CD1c-positive myeloid dendritic cell (primary cell): ENCODE measurements around the gene MEMO1.
A peak's percentile ranks its signal among the peaks of the same experiment; 100 is the strongest.
"Not testable (repeated sequence)": the region's sequence is repeated elsewhere in the genome, so short reads cannot be mapped to it uniquely, and the experiment has no call there.

ENCODE experiments used
- DNase-seq: peaks from one replicate; pipeline ENCODE4 v3.0.0-alpha.2; 2016; ENCODE audit errors: extremely low spot score

The MEMO1 gene

GRCh38 chr2:31957354-31958139 is 53.3 kb downstream of the MEMO1 start:
- DNase-seq, result peak; percentile 41

DNA sequence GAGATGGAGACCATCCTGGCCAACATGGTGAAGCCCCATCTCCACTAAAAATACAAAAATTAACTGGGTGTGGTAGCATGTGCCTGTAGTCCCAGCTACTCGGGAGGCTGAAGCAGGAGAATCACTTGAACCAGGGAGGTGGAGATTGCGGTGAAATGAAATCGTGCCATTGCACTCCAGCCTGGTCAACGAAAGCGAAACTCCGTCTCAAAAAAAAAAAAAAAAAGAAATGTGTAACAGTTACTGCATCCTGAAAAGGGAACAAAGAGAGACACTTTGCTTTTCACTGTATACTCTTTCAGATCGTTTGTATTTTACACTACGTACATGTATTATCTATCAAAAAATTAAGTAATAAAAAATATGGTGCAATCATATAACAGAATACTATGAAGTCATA is 53.9 kb downstream of the MEMO1 start:
- peak; percentile 58 for DNase-seq

GRCh38 chr2:31956312-31956711 is 54.5 kb downstream of the MEMO1 start:
- DNase-seq, result peak; percentile 2

- DNase-seq, result not testable (repeated sequence)
These were observed 57.7 kb downstream of the MEMO1 start for GRCh38 chr2:31953095-31953494.

DNA sequence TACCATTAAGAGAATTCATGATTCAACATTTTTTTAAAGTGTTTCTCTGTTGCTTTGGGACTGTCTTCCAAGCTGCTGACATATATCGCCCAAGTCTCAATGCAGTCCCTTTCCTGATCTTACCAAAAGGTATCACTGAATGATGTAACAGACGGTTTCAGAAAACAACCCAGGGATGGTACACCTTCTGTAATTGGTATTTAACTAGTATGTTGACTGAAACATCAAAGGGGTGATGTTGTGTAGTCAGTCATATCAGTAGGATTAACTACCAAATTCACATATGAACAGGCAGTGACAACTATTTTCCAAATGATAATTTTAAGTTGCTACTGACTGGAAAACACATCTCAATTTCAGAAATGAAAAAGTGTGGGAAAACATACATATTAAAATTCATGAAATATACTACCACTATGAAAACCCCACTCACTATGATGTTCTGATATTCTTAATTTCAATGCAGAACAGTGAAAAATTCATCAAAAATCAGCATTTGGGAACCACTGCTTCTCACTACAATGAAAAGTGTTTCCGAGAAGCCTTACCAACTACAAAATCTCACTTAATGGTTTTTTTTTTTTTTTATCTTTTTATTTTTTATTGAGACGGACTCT is 59.8 kb downstream of the MEMO1 start:
- DNase-seq, result no peak

DNA sequence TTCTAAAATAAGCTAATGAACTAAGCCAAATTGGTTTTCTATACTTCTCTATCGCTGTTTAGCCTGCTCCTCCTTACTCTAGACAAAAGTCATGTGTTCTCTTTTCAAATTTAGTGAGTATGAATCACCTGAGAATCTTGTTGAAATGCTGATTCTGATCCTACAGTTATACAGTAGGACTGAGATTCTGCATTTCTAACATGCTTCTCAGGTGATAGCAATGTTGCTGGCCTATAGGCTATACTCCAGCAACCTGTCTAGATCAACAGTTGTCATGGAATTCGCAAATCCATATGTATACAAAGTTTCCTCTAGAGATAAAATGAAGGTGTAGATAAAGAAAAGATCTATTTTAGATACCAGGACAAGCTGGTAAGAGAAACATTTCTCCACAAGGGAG is 62.9 kb downstream of the MEMO1 start:
- no peak for DNase-seq

DNA sequence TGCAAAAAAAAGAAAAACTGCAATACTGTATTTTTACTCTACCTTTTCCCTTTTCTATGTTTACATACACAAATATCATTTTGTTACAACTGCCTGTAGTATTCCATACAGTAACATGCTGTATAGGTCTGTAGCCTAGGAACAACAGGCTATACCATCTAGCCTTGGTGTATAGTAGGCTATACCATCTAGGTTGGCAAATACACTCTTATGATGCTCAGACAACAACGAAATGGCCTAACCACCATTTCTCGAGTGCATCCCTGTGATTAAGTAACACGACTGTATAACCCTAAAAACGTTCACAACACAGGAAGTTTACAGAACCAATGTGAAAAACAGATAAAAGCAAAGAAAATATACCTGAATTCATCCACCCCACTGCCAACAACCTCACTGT is 64.0 kb downstream of the MEMO1 start:
- DNase-seq, result no peak

DNA sequence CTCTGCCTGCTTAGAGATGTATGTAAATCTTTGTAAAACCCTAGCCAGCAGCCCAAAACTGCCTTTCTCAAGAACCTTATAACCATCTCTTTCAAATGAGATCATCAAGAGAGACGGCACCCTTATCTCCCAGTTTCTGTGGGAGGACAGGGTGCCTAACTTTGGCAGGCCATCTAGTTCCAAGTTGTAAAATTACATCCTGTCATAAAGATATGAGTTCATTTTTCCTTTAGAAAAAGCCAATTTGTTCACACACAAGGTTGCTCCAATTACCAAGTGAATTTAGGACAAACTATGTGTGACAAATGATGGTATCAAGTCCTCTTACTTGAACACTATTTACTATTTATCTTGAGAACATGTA is 65.3 kb downstream of the MEMO1 start:
- no peak for DNase-seq

DNA sequence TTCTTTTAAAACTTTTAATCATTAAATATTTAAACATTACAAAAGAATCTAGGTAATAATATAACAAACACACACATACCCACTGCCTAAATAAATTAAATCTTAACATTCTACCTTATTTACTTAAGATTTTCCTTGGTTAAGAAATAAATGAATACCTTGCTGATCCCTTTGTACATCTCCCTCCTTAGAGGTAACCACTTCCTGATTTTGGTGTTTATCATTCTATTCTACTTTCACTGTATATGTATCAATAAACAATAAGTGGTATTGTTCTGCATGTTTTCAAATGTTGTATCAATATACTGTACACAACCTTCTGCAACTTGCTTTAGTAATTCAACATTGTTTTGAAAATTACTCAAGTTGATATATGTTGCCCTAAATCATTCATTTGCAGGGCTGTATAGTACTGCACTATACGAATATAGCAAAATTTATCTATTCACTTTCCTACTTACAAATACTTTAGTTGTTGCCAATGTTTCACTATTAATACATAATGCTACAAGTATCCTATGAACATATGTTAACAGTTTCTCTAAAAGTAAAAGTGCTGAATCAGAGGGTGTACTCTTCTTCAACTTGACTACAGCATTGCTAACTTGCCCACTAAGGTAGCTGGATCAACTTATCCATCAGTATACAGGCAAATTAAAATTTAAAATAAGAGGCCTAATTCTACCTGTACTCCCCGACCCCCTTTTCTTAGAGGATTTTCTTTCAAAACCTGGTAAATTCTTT is 65.8 kb downstream of the MEMO1 start:
- no peak for DNase-seq

GRCh38 chr2:31943636-31944225 is 67.1 kb downstream of the MEMO1 start:
- no peak for DNase-seq

DNA sequence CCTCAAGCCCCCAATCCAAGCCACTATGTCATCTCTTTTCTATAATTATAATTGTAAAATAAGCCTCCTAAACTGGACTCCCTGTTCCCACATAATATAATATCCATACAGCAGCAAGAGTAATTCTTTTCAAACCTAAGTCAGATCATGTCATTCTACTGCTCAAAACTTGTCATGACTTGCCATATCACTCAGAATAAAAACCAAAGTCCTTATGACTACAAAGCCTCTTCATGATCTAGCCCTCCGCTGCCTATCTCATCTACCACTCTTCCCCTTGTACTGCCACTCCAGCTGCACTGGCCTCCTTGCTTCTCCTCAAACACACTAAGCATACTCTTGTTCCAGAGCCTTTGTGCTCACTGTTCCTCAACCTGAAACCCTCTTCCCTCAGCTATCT is 69.9 kb downstream of the MEMO1 start:
- DNase-seq, result no peak

- DNase-seq, result no peak
These were observed 73.1 kb downstream of the MEMO1 start for GRCh38 chr2:31937741-31938140.

DNA sequence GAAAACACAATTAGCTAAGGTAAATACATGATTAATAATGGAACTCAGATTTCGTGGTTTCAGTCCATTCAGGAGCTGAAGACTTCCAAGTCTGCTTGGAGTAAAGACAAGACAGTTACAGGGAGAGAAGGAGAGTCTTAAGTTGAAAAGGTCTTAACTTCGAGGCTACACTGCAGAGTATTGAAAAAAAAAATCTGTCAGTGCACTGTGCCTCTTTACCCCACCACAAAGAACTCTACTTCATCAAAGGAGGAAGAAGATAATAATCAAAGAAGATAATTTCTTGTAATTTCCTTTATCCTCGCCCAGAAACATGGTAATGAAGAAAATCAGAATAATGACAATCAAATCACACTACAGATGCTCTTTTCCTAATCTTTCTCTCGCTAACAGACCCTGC is 75.4 kb downstream of the MEMO1 start:
- no peak for DNase-seq

GRCh38 chr2:31933066-31933465 is 77.7 kb downstream of the MEMO1 start:
- DNase-seq, result no peak

GRCh38 chr2:31932589-31932988 is 78.2 kb downstream of the MEMO1 start:
- no peak for DNase-seq

- no peak for DNase-seq
These were observed 78.9 kb downstream of the MEMO1 start for GRCh38 chr2:31931916-31932315.

DNA sequence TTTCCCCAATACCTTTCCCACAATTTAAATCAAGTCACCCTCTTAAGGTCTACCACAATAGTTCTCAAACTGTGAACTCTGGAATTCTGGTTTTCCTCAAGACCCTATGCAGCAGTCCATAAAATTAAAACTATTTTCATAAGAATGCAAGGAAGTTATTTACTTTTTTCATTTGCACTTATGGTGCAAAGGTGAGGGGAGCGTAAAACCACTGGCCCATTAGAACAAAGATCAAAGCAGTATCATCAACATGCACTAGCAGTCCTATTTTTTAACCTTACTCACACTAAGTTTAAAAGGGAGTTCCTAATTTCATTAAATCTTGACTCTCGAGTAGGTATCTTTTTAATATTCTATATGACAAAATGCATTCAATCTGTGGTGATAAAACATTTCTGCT is 85.3 kb downstream of the MEMO1 start:
- no peak for DNase-seq

DNA sequence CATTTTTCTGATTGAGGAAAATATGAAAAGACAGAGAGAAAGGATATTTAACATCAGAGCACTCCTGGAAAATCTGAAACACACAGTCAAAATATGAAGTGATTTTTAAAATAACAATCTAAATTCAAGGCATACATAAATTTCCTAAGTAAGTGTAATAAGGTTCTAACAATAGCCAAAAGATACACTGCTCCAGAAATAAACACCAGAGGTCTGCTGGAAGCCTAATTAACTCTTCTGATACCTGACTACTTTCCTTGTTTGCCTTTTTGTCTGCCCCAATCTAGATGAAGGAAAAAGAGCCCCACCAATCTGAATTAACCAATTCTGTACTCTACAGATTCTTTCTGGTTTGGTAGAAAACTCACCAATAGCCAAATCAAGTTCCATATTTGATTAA is 87.1 kb downstream of the MEMO1 start:
- no peak for DNase-seq

GRCh38 chr2:31922542-31923408 is 88.0 kb downstream of the MEMO1 start:
- no peak for DNase-seq

GRCh38 chr2:31920962-31921361 is 89.8 kb downstream of the MEMO1 start:
- no peak for DNase-seq

GRCh38 chr2:31919499-31919898 is 91.3 kb downstream of the MEMO1 start:
- DNase-seq, result no peak

- DNase-seq, result no peak
These were observed 101.1 kb downstream of the MEMO1 start for GRCh38 chr2:31909661-31910060.
